ENCODE measurements around the gene SMC3.
"Not testable (repeated sequence)": the region's sequence is repeated elsewhere in the genome, so short reads cannot be mapped to it uniquely, and the experiment has no call there.

SMC3 gene

DNA sequence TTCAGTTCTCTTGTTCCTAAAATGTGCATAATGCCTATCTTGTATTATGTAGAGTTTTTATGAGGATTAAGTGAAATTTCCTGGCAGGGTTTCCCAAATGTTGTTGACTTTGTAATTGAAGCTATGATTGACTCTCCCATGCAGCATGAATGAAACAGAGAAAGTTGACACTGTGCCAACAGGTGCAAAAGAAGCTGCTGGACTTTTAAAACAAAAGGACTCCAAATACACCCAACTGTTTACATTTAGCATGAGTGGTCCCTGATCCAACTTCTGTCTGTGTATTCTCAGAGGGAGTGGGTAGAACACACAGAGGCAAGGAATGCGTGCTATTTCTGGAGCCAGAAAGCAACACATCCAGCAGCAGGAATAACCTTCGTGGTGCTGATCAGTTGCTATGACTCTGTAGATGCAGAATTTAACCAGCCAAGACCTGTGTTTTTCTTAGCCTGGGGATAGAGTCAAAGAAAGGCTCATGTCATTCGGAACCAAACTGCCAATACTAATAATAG is 62.2 kb downstream of the SMC3 start:
- DNase-seq: peak; percentile 95

DNA sequence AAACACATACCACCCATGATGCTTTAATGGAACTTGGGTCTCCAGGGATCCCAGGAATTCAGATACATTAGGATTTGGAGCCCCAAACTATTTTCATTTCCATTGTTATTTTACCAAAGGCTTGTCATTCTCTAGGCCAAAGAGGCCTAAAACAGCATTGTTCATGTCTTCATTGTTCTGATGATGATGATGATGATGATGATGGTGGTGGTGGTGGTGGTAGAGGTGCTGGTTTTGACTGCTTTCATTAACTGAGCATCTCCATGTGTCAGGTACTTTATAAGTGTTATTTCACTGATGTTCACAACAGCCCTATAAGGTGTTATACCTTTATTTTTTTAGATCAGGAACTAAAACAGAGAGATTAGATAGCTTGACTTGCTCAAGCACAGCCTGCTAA is 64.4 kb downstream of the SMC3 start:
- DNase-seq: no peak

DNA sequence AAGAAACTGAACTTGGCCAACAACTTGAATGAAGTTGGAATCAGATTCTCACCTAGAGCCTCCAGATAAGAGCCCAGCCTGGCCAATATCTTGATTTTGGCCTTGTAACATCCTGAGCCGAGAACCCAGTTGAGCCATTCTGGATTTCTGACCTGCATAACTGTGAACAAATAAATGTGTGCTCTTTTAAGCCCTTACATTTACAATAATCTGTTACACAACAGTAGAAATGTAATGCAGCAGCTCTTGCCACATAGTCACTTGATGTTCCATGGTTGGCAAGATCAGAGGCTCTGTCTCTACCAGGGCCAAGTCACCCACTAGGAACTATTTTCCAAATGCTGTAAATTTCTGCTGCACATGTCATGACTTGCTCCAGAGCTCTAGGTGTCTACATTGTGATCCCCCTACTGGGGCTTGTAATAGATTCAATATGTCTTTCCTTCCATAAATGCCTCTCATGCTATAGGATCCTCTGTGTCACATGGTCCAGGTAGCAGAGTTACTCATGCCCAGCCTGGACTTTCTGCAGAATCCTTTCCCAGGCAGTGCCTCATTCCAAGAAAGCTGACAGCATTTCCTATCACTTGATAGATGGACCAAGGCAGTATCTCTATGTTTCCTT is 65.2 kb downstream of the SMC3 start:
- no peak for DNase-seq

DNA sequence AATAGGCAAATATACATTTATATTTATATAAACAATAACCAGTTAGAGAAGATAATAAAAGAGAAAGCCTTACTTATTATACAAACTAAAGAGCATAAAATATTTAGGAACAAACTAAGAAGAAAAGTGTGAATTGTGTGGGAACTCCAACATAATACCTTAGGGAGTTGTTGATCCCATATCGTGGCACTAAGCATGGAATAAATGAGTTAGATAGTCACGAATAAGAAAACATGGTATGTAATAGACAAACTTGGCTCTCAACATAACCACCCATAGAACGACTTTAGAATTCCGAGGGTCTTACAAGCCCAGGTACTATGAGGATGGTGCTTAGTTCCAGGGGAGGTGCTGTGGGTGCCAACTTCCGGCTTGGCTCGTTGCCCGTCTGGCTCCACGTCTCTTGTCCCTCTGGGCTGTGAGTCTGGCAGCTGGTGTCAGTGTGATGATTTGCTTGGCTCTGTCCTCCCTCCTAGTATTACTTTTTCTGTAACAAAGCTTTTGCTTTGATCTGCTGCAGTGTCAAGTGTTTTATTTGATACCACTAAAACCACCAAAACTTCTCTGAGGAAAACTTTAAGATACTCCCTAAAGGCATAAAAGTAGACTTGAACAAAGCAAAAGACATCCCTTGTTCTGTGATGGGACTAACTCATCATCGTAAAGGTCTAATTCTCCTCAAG is 67.2 kb downstream of the SMC3 start:
- peak; percentile 22 for DNase-seq

DNA sequence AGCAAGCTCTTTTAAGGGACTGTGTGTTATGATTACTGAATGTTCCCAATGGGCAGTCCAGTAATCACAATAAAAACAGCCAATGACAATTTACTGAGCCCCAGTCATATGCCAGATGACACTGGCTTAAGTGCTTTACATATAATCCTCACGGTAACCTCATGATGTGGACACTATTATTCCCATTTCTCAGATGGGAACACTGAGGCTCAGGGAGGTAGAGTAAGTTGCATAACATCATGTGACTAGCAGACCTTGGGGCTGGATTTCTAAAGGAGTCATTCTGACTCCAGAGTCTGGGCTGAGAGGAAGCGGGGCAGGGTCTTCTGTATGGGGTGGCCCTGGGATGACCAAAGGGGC is 69.1 kb downstream of the SMC3 start:
- no peak for DNase-seq

DNA sequence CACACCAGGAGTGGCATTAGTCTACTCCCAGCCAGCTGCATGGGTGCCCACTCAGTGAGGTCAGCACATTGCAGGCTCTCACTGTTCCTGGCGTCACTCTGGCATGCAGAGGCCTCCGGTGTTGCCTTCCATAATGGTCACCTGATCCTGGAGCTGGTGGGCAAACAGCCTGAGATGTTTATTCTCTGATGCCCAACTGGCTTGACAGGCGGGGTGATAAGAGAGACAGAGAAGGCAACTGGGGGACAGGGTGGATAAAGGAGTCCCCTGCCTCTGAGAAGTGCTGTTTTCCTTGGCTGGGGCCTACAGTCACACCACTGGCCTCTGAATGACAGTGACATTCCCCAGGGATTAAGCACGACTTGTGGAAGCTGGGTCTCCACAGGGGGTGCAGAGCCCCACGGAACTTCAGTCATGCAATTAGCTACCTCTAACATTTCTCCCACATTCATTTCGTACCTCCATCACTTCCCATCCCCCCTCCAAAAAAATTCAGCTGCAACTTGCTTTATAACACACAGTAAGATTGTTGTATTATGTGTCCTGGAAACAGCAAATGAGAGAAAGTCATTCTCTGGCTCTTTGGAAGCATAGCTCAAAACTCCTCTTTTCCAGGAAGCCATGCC is 69.5 kb downstream of the SMC3 start:
- DNase-seq: no peak

DNA sequence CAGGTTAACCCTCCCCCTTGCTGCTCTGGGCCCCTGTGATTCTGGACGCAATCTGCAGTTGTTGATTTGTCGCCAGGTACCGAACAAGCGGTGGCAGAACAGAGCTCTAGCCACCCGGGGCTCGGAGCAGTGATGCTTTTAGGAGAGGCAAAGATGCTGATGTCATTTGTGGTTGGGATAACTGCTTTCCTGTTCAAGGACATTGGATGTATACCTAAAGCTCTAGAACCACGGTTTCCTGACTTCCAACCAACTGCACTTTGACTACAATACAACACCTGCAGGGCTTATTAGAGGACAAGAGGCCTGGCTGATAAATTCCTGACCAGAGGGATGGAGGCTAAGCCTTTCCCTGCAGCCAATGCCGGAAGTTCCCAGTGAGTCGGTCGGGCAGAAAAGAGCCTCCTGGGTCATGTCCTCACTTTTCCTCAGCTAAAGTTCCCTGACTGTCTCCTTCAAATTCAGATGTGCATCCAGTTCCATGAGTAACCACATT is 70.1 kb downstream of the SMC3 start:
- DNase-seq: peak; percentile 42

DNA sequence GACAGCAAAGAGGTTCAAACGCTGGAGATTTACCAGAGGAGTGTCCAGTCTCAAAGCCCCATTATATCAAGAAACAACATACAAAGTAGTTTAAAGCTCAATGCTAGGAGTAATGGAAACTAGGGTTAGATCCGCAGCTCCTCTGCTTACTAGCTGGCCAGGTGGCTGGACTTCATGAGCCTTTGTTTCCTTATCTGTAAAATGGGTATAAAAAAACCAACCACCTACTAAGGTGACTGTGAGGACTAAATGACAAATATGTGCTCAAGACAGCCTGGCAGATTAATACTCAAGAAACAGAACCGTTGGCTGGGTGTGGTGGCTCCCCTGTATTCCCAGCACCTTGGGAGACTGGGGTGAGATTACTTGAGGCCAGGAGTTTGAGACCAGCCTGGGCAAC is 70.8 kb downstream of the SMC3 start:
- no peak for DNase-seq

DNA sequence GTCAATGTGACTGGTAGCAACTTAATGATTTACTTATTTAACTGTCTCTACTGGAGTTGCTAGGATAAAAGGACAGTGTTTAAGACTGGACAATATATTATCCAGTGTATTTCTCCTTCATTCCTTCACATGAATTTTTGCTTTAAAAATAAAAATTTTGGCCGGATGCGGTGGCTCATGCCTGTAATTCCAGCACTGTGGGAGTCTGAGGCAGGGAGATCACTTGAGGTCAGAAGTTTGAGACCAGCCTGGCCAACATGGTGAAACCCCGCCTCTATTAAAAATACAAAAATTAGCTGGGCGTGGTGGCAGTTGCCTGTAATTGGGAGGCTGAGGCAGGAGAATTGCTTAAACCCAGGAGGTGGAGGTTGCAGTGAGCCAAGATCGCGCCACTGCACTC is 71.6 kb downstream of the SMC3 start:
- DNase-seq: not testable (repeated sequence)

DNA sequence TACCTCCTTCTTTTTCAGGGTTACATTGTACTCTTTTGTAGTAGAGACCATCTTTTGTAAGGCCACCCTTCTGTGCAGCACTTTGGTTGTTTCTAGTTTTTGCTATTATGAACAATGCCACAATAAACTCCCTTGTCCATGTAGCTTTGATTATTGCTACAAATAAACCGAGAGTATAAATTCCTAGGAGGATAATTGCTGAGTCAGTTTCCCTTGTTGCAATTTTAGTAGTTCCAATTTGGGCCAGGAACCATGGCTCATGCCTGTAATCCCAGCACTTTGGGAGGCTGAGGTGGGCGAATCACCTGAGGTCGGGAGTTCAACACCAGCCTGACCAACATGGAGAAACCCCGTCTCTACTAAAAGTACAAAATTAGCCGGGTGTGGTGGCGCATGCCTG is 72.4 kb downstream of the SMC3 start:
- DNase-seq: not testable (repeated sequence)

DNA sequence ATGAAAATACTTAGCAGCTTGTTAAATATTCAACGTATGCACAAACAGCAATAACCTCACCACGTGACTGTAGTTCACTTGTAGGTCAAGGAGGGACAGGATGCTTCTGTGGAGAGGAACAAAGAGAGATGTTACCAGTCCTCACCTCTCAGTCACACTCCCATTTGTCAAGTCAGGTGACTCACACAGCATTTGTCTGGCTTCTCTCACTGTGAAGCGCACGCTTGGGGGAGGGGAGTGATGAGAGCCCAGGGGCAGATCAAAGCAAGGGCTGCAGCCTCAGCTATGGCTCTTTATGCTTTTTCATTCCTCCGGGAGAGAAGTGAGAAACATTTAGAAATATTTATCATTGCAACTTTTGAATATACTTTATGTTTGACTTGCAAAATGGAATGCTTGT is 73.8 kb downstream of the SMC3 start:
- DNase-seq: peak; percentile 81

DNA sequence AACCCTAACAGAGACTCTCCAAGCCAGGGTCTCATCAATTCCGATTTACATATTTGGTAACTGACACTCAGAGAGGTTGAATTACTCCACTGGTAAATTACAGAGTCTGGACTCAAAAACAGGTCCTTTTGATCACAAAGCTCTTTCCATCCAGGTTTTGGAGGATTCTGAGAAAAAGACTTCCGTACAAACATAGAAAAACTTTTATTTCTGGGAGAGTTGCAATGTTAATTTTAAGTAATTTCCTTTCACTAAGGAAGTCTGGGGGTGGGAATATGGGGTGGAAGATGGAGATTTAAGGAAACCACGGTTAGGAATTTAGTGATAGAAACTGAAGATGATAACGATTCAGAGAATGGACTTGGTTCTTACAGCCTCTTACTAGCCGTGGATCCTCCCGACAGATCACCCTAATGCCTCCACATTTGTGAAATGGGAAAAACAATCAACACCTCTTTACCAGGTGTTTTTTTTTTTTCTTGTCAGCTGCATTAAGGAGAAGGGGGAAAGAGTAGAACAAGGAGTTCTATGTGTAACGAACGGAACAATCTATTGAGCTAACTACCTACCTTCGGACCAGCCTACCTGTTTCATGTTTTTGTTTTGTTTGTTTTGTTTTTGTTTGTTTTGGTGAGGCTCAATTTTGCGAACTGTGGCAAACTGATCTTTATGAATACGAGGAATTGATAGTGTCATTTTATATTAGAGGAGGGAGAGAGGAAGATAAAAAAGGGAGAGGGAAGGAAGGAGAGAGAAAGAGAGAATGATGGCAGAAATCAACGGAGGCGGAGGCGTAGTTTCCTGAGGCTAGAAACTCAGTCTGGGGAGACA is 74.9 kb downstream of the SMC3 start:
- no peak for DNase-seq

DNA sequence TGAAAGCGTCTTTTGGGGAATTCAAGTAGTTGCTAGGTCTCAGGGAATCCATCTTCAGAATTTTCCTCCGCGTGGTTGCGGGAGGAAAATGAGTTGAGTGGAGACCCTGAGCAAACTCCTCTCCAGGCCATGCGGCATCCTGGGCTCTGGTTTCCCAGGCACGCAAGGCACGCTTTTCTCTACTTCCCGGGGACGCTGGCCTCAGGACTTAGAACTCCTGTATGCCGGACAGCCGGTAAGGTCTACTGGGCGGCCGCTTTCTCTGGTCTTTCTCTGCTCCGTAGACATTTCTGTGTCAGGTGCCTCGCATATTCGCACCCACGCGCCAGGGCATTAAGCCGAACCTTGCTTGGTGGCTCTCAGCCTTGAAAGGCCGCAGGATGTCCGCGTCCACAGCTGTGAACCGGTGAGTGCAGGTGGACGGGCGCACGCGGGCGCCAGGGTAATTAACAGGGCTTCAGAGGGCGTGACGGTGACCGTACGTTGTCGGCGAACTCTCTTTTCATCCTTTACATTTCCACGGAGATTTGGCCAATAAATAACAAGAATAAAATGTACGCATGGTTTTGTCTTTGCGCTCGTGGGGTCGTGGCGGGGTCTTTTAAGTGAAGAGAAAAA is 75.6 kb downstream of the SMC3 start:
- DNase-seq: peak; percentile 22

DNA sequence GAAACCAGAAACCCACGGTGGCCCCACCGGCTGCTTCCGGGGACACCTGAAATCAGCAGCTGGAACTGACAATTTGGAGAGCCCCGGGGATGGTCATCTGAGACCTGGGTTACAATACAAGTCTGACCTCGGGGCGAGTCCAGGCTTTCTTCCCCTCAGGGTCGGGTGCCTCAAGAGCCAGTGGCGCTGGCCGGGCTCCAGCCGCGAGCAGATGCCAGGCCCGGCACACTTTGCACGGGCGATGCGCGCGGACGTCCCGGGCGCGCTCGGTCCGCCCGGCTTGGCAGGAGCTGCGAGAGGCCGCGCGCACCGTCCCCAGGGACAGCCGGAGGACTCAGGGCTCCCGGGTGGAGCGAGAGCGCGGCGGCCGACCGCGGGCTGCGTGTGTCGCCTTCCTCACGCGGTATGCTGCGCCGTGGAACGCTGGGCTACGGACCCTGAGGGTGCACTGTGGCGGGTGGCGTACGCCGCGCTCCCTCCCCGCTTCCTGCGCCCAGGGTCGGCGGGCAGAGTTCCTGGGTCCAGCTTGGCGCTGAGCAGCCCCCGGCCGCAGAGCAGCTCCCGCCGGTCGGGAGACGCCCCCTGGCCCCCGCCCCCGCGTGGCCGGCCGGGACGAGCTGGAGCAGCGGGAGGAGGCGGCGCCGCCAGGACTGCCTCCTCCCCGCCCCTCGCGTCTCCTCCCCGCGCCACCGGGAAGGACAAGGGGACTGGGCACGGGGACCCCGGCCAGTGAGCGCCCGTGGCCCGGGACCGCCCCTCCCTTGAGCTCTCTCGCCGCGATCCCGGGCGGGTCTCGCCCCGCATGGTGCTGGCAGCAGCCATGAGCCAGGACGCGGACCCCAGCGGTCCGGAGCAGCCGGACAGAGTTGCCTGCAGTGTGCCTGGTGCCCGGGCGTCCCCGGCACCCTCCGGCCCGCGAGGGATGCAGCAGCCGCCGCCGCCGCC is 76.4 kb downstream of the SMC3 start, which contains the start of gene RBM20:
Gene RBM20 (plus strand): TSS at position 684 of the 945 bp plus-strand sequence. CDS start 119 bp downstream, at position 803.
- DNase-seq: peak; percentile 62

DNA sequence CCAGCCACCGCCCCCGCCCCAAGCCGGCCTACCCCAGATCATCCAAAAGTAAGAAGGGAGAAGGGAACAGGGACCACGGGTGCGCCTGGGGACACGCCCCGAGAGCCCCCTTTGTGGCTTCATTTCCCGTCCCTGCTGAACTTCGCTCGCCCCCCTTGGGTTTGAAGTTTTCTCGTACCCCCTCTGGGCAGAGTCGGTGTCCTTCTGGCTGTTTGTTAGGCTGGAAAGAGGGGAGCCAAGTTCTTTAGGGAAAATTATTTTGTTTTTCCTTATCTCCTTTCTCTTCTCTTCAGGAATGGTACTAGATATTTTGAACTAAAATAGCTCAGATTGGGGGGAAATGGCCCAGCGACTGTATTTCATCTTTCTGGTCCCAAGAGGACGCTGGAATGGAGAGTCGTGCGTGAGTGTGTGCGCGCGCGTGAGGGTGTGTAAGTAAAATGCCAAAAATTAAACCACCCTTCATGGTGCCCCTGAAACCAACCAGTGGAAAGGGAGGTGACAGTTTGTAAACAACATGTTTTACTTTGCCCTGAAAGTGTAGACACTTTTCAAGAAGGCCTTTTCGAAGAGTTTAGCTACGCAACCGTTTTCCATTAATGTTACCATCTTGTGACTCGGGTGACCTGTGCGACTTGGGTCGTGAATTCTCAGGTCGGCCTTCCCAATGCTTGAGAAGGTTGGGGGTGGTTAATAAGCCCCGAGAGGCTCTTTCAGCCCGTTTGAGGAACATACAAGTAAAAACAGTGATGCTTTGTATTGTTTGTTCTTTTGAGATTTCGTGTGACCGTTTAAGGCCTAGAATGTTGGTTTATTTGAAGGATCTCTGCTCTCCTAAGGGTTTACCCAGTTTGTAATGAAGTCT is 77.3 kb downstream of the SMC3 start:
- DNase-seq: no peak

DNA sequence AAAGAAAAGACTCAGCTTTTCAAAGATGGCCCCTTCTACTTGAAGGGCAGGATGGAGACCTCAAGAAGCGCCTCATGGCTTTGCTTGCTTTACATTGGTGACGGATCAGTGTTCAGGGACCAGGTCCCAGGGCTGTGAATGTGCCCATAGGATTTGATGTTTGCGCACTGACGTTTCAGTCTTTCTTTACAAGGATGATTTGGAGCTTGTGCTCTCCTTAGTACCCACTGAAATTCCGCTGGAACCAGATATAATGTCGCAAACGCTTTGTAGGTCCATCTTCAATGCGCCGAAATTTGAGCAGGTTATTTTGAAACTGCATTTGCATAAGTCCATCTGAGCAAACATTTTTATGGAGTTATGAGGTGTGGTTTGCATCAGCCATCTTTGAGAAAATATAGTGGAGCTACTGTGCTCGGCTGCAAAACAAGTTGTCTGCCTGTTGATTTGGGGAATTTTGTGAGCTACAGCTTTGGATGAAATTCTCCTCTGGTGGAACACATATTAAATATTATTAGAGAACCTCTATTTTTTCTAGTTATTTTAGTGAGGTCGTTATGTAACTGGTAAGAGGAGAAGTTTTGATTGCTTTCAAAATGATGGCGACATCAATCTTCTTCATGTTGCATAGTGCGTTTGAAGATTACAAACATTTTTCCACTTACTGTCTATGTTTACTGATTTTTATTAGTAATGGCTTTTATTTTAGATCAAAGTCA is 79.1 kb downstream of the SMC3 start:
- no peak for DNase-seq

DNA sequence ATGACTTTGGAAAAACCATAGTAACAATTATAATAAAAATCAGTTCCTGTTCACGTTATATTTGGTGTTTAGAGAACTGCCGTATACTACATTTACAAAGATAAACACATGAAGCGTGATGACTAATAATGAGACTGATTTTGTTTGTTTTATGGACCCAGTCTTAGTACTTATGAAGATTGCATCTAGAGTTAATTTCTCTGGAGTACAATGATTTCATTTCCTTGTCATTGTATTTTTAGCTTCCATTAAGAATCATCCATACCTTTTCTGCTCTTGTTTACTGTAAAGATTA is 79.6 kb downstream of the SMC3 start:
- no peak for DNase-seq

DNA sequence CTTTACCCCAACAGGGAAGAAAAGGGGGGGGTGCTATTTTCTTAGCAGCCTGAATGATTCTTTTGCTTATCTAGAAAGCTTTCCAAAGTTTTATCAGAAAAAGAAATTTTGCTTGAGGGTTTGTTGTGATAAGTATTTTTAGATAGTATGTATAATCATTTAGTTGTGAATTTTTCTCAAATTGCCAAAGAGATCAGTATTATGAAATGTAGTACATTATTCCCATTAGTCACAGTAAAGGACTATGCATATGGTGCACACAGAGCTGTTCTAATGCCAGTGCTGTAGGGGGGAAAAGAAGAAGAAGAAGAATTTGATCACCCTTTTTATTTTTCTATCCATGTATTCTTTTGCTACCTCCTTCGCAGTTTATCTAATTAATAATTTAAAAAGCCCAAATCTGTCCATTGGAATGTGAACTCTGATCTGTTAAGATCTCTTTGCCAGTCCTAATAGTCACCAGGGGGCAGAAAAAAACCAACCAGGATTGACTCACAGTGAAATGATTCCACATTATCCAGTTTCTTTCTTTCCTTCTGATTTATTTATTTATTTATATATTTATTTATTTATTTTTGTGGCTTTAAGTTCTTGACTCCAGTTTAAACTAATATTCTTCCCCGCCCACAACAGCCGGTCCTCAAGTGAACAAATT is 81.3 kb downstream of the SMC3 start:
- DNase-seq: no peak

Measured in NCI-H146 (cell line).